Large intestine (tissue), 3 donors: ENCODE measurements around the gene TMOD2. TPM values are rescaled to one million over a fixed set of nuclear protein-coding genes. Genes with fewer than 3 reads are reported as not detected.

Source experiments
- DNase-seq, 2 donors: peaks; one replicate each; pipeline versions ENCODE4 v3.0.0 to v3.0.0-alpha.2; 2013
- H3K27ac ChIP-seq: one replicate; pipeline ENCODE4 v1.5.1; 2013; ENCODE audit warnings: low read length
- H3K27me3 ChIP-seq: 2 replicates; pipeline ENCODE4 v1.6.1; 2013; ENCODE audit warnings: low read length; ENCODE audit not compliant: control insufficient read depth, insufficient read depth
- H3K36me3 ChIP-seq: 2 replicates; pipeline ENCODE4 v1.6.1; 2013; ENCODE audit warnings: low read length; ENCODE audit not compliant: control insufficient read depth, insufficient read depth
- H3K4me1 ChIP-seq: one replicate; pipeline ENCODE4 v1.6.1; 2013; ENCODE audit warnings: low read length; ENCODE audit not compliant: control insufficient read depth, insufficient read depth
- H3K4me3 ChIP-seq: one replicate; pipeline ENCODE4 v1.5.1; 2013; ENCODE audit warnings: low read length
- H3K9me3 ChIP-seq: one replicate; pipeline ENCODE4 v1.6.1; 2013; ENCODE audit warnings: mild to moderate bottlenecking, low read depth, low read length, moderate library complexity; ENCODE audit not compliant: control insufficient read depth
- WGBS: methylation state at CpG from one replicate; pipeline ENCODE4 v1.1.5; 2013; ENCODE audit warnings: low lambda C conversion rate; ENCODE audit not compliant: insufficient coverage; 5-methylcytosine and 5-hydroxymethylcytosine counted together
- polyA plus RNA-seq: library from polyadenylated mRNA; unstranded; fragments of 120-200 nt; gene quantifications from one replicate; pipeline ENCODE4 v1.2.1, GENCODE V29; 2013

Gene TMOD2
- polyA plus RNA-seq, 1 donor: 12.4 TPM

DNA sequence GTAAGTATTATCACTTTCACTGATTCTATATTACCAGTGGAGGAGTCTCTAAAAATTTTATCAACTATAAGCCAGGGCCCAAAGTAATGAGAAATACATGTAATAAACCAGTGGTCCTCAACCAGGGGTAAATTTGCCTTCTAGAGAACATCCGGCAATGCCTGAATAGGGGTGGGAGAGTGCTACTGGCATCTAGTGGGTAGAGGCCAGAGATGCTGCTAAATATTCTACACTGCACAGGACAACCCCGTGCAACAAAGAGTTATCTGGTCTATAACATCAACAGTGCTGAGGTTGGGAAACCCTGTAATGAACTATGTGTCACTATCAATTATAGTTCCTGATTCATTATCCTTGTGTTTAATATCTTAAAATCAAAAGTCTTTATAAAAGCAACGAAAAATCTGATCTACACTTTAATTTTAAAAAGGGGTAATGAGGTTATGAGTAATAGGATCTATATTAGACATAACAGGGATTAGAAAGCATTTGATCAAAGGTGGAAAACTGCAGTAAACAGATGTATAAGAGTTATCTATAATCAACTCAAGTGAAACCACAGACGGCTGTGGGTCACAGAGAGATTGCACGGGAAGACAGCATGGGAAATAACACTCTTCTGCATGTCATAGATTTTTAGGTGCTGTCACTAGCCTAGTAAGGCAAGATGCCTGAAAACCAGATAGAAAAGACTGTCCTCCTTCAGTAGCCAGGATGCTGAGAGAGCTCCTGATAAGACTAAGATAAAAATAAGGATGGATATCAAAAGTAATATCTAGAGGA is 16.0 kb upstream of the TMOD2 start:
- H3K27ac ChIP-seq: no peak overlapping the region
- no peaks in the 10 kb centered on the region for H3K27me3 ChIP-seq
- peaks cover 21% of the 10 kb centered on the region for H3K4me1 ChIP-seq
- no peak for DNase-seq
- 100% methylated on average over 1 of the region's 5 CpGs for WGBS
- H3K36me3 ChIP-seq: no peaks in the 10 kb centered on the region
- H3K9me3 ChIP-seq: no peaks in the 10 kb centered on the region
- no peak overlapping the region for H3K4me3 ChIP-seq

- 81% methylated on average over 2 of the region's 3 CpGs for WGBS
- peaks cover 17% of the 10 kb centered on the region for H3K4me1 ChIP-seq
- H3K36me3 ChIP-seq: no peaks in the 10 kb centered on the region
- H3K4me3 ChIP-seq: no peak overlapping the region
- DNase-seq: no peak
- no peaks in the 10 kb centered on the region for H3K27me3 ChIP-seq
- H3K27ac ChIP-seq: no peak overlapping the region
- H3K9me3 ChIP-seq: no peaks in the 10 kb centered on the region
Measured at GRCh38 chr15:51736069-51736468, 15.3 kb upstream of the TMOD2 start.

DNA sequence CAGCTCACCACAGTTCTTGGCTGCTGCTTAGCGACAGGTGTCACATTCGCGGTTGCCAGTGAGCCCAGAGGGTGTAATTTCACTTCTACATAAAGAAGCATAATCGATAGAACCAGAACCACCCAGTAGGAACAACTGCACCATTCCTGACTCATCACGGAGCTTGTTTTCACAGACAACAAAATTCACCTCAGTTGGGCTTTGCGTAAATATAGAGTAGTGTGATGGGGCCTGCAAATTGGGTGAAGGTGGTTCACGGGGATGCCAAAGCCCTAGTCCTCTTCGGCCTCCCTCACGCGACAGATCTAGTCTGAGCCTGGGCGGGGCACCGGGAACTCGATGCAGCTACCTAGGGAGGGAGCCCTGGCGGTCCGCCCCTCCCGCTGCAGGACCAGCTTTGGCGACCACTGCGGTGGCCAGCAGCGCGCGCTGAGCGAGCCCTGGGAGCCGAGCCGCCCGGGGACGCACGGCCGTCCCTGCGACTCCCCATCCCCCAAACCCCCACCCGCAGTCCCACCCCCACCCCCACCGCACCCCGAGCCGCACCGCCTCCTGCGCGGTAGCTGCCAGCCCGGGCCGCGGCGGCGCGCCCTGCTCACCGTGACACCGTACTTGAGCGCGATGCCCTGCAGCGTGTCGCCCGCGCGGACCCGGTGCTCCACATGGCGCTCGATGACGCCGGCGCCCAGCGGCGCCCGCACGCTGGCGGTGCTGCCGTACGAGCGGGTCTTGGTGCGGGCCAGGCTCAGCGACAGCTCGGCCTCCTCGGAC is 14.5 kb upstream of the TMOD2 start:
- DNase-seq: peak; percentile 31 to 58
- H3K4me3 ChIP-seq: peak overlapping the region; percentile 75
- no CpG with 5 or more reads among the region's 69 CpGs for WGBS
- peak overlapping the region; percentile 5 for H3K27ac ChIP-seq
- no peaks in the 10 kb centered on the region for H3K9me3 ChIP-seq
- peaks cover 12% of the 10 kb centered on the region for H3K4me1 ChIP-seq
- no peaks in the 10 kb centered on the region for H3K27me3 ChIP-seq
- H3K36me3 ChIP-seq: no peaks in the 10 kb centered on the region

GRCh38 chr15:51737522-51738305 is 13.7 kb upstream of the TMOD2 start, which contains the start of gene LYSMD2:
TSS of gene LYSMD2 (minus strand) at chr15:51737655. CDS start at chr15:51737622, 33 bp downstream.
- Histone ChIP-seq H3K27ac (peak within 1 kb of the TSS; percentile 60), H3K4me3 (peak within 1 kb of the TSS; percentile 75), H3K4me1 (peaks cover 7% of the 10 kb centered on the region), H3K27me3 (no peaks in the 10 kb centered on the region), H3K36me3 (no peaks in the 10 kb centered on the region), H3K9me3 (no peaks in the 10 kb centered on the region)
- peak; percentile 49 to 79 for DNase-seq
- no CpG with 5 or more reads among the region's 67 CpGs for WGBS

DNA sequence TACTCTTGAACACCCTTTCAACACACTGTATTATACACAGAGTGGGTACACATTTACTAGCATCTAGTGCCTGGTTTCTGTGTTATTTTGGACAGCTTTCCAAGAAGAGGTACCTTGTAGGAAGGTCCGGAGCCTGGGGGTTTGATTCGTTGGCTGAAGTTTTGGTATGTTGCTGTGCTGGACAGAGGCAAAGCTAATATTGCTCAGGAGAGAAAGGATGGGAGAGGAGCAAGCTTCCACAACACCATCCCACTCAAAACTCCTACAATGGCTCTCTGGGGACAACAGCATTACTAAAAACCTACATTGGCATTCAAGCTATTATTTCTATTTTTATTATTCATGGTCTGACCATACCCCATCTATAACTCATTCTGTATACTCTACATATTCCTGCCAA is 12.8 kb upstream of the TMOD2 start:
- WGBS: no CpG with 5 or more reads among the region's 2 CpGs
- DNase-seq: no peak
- Histone ChIP-seq H3K27me3 (no peaks in the 10 kb centered on the region), H3K4me1 (peaks cover 7% of the 10 kb centered on the region), H3K4me3 (no peak overlapping the region), H3K27ac (peak overlapping the region; percentile 39), H3K9me3 (no peaks in the 10 kb centered on the region), H3K36me3 (no peaks in the 10 kb centered on the region)

GRCh38 chr15:51739061-51739712 is 12.2 kb upstream of the TMOD2 start:
- Histone ChIP-seq H3K9me3 (no peaks in the 10 kb centered on the region), H3K4me1 (peaks cover 7% of the 10 kb centered on the region), H3K36me3 (no peaks in the 10 kb centered on the region), H3K4me3 (no peak overlapping the region), H3K27ac (no peak overlapping the region), H3K27me3 (no peaks in the 10 kb centered on the region)
- no CpG with 5 or more reads among the region's 2 CpGs for WGBS
- DNase-seq: no peak

GRCh38 chr15:51749307-51749706 is 2.1 kb upstream of the TMOD2 start:
- no peak overlapping the region for H3K4me3 ChIP-seq
- no peak overlapping the region for H3K27ac ChIP-seq
- peaks cover 18% of the 10 kb centered on the region for H3K27me3 ChIP-seq
- no peaks in the 10 kb centered on the region for H3K9me3 ChIP-seq
- WGBS: 88% methylated on average over 3 of the region's 5 CpGs
- no peaks in the 10 kb centered on the region for H3K36me3 ChIP-seq
- no peak for DNase-seq
- no peaks in the 10 kb centered on the region for H3K4me1 ChIP-seq

DNA sequence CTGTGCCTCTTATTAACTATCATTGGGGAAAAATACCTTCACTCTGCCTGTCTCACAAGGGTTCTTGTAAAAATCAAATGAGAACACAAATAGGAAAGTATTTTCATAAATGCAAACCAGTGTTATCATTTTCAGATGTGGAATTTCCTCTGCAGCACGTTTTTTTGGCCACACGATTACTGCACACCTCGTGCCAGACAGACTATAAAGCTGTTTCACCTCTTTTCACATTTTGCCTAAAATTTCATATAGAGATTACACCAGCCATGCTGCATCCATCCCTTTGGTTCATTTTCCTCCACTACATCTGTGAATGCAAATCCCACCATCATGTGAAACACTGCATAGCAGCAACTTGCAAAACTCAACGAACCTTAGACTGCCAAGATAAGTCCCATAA is 1.2 kb upstream of the TMOD2 start:
- Histone ChIP-seq H3K36me3 (no peaks in the 10 kb centered on the region), H3K27ac (no peak overlapping the region), H3K4me3 (no peak overlapping the region), H3K4me1 (no peaks in the 10 kb centered on the region), H3K27me3 (peaks cover 18% of the 10 kb centered on the region), H3K9me3 (no peaks in the 10 kb centered on the region)
- DNase-seq: no peak
- WGBS: 93% methylated on average over 3 of the region's 4 CpGs

DNA sequence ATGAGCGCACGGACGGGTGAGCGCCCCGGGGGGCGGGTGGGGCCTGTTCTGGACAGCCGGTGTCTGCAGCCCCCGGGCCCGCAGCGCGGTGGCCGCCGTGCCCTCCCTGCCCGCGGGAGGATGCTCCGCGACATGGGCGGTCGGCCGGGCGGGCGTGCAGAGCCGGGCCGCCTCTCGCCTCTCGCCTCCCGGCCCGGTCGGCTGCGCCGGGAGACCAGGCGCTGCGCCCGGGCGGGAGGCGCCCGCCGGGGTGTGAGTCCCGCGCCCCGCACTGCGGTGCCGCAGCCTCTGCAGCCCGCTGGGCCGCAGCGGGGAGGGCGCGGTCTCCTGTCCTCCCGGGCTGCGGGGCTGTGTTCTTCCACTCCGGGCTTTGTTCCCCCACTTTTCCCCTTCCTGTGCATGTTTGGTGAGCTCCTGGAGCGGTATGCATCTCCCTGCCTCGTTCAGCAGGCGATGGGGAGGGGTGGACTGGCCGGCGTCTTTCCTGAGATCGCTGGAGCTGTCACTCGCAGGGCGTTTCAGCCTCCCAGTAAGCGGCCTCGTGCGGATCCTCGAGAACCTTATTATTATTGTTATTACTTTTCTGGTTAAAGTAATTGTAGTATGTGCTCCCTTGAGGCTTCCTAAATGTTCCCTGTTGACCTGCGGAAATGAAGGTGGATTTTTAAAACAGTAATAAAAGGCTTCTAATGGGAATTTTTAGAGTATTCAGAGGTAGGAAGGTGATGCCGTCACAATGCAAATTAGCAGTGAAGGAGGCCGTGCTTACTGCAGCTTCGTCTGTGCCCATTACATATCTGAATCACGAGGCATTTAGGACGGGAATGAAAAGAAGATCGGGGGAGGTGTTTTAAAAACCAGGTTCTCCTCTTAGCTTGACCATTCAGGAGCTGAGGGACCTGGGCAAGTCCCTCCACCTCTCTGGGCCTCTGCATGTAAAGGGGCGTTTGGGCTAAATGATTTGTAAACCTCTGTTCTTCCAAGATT is 593 bp downstream of the TMOD2 start:
- WGBS: no CpG with 5 or more reads among the region's 71 CpGs
- no peaks in the 10 kb centered on the region for H3K36me3 ChIP-seq
- peak overlapping the region; percentile 49 for H3K4me3 ChIP-seq
- no peaks in the 10 kb centered on the region for H3K4me1 ChIP-seq
- H3K27me3 ChIP-seq: peaks cover 18% of the 10 kb centered on the region
- DNase-seq: peak in 1 of 2 donors; percentile 49
- no peaks in the 10 kb centered on the region for H3K9me3 ChIP-seq
- H3K27ac ChIP-seq: no peak overlapping the region
